ENCODE results near the gene RRAGB.
"Not testable (repeated sequence)": the region's sequence is repeated elsewhere in the genome, so short reads cannot be mapped to it uniquely, and the experiment has no call there.

The RRAGB gene, protein sequence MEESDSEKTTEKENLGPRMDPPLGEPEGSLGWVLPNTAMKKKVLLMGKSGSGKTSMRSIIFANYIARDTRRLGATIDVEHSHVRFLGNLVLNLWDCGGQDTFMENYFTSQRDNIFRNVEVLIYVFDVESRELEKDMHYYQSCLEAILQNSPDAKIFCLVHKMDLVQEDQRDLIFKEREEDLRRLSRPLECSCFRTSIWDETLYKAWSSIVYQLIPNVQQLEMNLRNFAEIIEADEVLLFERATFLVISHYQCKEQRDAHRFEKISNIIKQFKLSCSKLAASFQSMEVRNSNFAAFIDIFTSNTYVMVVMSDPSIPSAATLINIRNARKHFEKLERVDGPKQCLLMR

DNA sequence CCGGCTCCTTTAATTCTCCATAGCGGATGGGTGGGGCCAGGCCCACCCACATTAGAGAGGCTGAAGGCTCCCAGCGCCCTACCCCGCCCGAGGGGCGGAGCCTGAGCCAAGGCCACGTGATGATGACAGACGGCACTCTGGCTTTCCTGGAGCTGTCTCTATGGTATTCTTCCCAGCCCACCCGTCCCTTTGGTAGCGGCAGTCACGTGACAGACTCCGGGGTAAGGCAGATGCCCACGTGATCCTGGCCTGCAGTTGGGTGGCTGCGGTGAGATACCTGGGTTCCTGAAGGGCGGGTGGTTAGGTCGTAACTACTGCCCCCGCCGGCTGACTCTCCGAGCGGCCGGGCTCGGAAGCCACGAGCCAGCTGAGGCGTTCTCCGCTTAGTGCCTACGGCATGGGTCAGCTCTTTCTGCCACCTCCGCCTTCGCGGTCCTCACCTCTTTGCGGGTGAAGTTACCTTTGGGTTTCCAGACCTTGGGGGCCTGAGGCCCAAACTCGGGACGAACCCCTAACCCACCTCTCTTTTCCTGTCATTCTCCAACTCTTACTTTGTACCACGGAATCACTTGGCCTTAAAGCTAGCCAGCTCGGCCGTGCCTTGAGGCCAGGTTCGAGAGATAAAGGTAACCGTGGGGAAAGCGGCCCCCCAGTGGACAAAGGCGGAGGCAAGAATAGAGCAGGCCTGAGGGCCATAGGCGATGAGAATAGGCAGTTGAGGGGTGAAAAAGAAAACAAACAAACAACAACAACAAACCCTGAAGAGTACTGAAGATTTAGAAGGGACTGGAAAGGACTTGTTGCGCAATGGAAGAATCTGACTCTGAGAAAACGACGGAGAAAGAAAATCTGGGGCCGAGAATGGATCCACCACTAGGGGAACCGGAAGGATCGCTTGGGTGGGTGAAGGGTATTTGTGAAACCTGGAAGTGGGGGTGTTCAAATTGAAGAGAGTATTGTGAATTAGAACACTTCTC is at the start of gene RRAGB:
Gene RRAGB (plus strand): TSS at position 229 of the 977 bp plus-strand sequence. CDS start 579 bp downstream, at position 808.
- DNase-seq = peak; percentile 96

DNA sequence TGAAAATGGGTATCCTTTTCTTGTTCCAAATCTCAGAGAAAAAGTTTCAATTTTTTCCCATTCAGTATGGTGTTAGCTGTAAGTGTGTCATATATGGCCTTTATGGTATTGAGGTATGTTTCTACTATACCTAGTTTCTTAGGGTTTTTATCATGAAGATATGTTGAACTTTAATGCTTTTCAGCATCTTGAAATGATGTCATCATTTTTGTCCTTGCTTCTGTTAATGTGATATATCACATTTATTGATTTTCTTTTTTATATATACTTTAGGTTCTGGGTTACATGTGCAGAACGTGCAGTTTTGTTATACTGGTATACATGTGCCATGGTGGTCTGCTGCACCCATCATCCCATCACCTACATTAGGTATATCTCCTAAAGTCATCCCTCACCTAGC is 49.5 kb upstream of the RRAGB start:
- DNase-seq = no peak

DNA sequence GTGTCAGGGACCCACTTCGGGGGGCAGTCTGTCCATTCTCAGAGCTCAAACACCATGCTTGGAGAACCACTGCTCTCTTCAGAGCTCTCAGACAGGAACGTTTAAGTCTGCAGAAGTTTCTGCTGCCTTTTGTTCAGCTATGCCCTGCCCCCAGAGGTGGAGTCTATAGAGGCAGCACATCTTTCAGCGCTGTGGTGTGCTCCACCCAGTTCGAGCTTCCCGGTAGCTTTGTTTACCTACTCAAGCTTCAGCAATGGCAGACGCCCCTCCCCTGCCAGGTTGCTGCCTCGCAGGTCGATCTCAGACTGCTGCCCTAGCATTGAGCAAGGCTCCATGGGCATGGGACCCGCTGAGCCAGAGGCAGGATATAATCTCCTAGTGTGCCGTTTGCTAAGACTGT is 29.0 kb upstream of the RRAGB start:
- DNase-seq = not testable (repeated sequence)

DNA sequence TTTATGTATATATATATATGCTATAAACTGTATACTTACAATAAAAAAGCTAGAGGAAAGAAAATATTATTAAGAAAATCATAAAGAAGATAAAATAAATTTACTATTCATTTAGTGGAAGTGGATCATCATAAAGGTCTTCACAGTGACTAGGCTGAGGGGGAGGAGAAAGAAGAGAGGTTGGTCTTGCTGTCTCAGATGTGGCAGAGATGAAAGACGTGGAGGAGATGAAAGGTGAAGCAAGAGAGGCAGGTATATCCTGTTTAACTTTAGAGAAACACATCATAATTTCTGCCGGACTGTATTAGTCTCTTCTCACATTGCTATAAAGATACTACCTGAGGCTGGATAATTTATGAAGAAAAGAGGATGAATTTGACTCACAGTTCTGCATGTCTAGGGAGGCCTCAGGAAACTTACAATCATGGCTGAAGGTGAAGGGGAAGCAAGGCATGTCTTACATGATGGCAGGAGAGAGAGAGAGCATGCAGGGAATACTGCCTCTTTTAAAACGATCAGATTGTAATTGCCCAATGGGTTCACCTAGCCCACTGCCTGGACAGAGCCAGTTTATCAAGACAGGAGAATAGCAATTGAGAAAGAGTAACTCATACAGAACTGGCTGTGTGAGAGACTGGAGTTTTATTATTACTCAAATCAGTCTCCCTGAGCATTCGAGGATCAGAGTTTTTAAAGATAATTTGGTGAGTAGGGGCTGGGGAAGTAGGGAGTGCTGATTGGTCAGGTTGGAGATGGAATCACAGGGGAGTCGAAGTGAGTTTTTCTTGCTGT is 22.1 kb upstream of the RRAGB start:
- DNase-seq = no peak

DNA sequence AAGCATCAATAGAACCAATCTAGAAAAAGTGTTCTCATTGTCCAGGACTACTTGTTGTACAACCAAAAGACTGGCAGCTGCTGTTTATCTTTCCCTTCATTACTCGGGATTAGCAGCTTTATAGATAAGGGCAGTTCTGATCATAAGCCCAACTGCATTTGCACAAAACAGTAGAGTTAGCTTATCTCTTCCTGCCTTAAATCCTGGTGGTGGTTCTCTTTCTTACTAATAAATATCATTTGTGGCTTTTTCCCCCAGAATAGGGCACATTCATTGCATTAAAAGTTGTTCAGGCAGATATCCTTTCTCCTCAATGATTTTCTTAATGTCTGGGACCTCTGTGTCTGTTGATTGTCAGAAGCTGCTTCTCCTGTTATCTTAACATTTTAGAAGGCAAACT is 20.2 kb upstream of the RRAGB start:
- DNase-seq = peak; percentile 70

DNA sequence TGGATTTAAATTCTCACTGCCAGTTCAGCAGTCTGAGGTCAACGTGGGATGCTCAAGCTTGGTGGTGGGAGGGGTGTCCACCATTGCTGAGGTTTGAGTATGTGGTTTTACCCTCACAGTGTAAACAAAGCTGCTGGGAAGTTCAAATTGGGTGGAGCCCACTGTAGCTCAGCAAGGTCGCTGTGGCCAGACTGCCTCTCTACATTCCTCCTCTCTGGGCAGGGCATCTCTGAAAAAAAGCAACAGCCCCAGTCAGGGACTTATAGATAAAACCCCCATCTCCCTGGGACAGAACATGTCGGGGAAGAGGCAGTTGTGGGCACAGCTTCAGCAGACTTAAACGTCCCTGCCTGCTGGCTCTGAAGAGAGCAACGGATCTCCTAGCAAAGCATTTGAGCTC is 14.9 kb upstream of the RRAGB start:
- DNase-seq = peak; percentile 79

DNA sequence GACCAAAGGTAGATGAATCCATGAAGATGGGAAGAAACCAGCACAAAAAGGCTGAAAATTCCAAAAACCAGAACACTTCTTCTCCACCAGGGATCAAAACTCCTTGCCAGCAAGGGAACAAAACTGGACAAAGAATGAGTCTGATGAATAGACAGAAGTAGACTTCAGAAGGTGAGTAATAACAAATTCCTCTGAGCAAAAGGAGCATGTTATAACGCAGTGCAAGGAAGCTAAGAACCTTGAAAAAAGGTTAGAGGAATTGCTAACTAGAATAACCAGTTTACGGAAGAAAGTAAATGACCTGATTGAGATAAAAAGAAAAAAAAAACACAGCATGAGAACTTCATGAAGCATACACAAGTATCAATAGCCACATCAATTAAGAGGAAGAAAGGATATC is 14.1 kb upstream of the RRAGB start:
- DNase-seq = not testable (repeated sequence)

DNA sequence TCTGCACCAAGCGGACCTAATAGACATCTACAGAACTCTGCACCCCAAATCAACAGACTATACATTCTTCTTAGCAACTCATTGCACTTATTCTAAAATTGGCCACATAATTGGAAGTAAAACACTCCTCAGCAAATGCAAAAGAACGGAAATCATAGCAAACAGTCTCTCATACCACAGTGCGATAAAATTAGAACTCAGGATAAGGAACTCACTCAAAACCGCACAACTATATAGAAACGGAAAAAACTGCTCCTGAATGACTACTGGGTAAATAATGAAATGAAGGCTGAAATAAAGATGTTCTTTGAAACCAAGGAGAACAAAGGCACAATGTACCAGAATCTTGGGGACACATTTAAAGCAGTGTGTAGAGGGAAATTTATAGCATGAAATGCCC is 12.5 kb upstream of the RRAGB start:
- not testable (repeated sequence) for DNase-seq

DNA sequence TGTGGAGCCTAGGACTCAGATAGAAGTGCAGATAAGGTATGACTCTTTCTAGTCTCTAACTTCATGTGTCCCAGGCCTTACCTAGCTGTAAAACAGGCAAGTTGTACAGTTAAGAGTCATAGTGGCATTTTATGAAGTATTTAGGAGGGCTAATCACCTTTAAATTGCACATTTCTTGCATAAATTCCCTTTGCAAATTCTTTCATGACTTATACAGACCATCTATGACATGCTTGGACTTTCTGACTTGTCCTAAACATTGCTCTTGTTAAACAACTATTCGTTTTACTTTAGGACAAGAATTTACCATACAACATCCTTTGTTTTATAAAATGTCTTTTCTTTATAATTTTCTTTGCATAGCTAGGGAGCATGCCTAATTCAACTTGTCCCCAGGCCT is 7.8 kb upstream of the RRAGB start:
- DNase-seq = peak; percentile 37

DNA sequence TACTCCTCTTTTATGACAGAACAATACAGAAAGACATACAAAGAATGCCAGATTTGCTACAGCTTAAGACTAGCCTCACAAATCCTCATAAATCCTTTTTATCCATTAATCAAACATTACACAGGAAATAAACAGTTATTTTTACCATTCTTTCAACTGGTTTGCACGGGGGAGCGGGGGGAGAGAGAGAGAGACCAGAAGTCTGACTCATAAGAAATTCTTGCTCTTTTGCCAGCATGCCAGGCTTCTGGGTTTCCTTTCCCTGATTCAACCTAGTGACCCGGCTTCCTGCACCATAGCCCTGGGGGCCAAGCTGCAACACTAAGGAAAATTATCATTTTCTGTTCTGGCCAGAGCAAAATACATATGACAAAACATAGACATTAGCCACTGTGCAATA is 6.8 kb upstream of the RRAGB start:
- DNase-seq = no peak

DNA sequence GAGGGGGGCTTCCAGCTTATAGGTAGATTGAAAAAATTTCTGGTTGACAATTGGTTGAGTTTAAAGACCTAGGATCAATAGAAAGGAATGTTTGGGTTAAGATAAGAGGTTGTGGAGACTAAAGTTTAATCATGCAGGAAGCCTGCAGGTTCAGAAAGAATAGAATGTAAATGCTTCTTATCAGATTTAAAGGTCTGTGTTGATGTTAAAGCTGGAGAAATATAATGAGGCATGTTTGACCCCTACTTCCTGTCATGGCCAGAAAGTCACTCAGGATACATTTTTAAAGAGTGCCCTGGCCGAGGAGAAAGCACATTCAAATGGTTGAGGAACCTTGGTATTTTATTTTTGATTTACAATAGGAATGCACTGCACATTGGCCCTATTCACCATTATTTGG is 3.9 kb upstream of the RRAGB start:
- DNase-seq = no peak

DNA sequence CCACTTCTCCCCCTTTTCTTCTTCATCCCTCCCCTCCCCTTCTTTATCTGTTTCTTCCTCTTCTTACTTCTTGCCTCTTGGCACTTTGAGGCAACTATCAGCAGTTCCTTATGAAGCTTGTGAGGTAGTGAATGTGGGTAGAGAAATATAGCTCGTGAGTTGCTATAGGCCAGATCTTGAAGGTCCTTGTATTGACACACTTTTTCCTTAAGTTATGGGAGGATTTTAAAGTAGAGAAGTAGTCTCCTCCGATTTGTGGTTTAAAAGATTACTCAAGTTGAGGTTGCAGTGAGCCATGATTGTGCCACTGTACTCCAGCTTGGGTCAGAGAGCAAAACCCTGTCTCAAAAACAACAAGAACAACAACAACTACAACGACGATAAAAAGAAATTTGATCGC is 3.4 kb upstream of the RRAGB start:
- DNase-seq = no peak

DNA sequence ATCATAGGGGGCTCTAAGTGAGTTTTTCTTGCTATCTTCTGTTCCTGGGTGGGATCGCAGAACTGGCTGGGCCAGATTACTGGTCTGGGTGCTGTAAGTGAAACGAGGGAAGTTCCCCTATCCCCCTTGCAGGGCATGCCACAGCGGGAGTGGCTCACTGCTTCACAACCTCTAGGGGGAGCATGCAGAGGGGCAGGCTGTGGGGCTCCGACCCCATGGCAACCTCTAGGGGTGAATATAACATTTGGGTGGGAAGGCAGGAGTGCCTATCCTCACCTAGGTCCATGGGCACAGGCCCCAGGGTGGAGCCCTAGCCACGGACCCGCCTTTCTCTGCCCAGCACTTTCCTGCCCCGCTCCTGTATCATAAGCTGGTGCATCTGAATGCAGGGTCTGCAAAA is 1.7 kb upstream of the RRAGB start:
- no peak for DNase-seq

DNA sequence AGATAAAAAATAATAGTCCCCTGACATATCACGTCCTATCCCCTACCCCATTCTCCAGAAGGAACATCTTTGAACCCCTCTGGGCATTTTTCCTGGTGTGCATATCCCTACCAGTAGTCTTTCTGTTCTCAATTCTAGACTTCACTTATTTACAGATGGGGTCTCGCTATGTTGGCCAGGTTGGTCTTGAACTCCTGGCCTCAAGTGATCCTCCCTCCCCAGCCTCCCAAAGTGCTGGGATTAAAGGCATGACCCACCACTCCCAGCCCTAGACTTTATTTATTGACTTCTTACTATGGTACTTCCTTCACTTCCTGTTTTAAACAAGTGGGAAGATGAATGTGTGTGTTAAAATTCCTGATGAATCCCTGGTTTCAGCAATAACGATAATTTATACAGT is 612 bp upstream of the RRAGB start:
- DNase-seq = no peak

DNA sequence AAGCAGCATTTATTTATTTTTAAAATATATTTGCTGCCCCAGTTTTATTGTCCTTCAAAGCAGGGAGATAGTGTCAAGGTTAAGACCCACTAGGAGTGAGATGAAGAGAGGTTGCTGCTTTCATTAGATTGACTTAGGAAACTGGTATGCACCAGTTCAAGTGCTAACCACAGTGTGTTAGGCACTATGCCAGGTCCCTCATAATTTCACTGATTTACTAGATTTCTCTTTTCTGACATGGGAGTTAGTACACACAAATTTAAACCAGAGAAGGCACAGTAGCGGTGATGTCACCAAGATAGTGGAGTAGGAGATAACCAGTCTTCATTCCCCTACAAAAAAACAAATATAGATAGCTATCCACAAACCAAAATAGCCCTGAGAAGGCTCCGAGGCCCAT is 14.3 kb downstream of the RRAGB start:
- no peak for DNase-seq

DNA sequence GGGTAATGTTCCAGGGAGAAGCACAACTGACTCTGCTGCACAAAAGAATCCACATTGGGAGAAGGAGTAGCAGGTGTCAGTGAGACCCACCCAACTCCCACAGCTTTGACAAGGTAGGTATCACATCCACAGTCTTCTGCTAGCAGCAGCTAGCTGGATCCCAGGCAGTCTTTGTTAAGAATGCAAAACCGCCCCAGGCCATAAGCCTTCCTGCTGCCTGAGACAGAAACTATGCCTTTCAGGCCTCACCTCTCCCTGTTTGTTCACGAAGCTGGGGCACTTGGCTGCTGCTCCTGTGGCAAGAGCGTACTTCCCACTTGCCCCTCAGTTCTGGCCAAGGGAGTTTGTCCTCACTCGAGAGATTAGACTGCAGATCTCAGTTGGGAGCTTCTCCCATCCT is 21.4 kb downstream of the RRAGB start:
- no peak for DNase-seq

DNA sequence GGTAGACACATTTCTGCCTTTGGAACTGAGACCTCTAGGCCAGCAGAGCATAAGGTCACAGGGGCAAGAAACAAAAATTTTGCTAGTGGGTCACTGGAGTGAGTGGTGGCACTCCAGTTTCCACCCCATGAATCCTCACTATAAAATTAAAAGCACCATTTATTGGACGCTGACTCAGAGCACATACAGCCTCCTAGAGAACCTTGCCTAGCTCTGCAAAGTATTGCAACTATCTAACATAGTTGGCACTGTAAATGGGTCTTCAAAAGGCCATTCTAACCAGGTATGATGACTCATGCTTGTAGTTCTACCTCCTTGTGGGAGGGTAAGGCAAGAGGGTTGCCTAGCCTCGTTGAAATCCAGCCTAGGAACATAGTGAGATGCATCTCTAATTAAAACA is 25.1 kb downstream of the RRAGB start:
- no peak for DNase-seq

DNA sequence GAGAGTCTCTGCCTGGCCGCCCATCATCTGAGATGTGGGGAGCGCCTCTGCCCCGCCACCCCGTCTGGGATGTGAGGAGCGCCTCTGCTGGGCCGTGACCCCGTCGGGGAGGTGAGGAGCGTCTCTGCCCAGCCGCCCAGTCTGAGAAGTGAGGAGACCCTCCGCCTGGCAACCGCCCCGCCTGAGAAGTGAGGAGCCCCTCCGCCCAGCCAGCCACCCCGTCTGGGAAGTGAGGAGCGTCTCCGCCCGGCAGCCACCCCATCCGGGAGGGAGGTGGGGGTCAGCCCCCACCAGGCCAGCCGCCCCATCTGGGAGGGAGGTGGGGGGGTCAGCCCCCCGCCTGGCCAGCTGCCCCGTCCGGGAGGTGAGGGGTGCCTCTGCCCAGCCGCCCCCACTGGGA is 30.9 kb downstream of the RRAGB start:
- DNase-seq = not testable (repeated sequence)

DNA sequence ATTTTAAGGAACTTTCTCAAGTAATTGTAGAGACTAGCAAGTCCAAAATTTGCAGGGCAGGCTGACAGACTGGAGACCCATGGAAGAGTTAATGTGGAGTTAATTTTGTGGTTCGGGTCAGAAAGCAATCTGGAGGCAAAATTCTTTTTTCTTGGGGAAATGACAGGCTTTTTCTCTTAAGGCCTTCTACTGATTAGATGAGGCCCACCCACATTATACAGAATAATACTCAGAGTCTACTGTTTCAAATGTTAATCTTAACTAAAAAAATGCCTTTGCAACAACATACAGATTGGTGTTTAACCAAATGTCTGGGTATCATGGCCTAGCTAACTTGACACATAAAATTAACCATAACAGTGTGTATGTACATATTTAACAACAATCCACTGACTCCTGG is 32.7 kb downstream of the RRAGB start:
- DNase-seq = no peak

DNA sequence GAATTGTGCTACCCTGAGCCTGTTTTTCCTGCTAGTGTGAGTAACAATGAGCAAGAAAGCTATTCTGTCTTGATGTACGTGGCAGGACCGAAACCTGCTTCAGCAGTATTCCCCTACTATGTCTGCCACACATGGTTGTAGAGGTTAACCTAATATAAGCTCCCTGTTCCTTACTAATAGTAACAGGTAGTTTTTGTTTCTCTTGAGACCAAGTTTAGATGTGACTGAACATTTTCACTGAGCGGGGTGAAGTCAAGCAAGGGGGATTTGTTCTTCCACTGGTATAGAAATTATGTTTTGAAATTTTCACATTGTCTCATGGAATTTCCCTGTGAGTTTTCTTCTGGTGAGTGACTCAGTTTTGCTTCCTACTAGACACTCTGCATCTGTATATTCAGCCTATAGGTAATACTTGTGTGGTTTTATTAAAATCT is 37.3 kb downstream of the RRAGB start:
- no peak for DNase-seq

DNA sequence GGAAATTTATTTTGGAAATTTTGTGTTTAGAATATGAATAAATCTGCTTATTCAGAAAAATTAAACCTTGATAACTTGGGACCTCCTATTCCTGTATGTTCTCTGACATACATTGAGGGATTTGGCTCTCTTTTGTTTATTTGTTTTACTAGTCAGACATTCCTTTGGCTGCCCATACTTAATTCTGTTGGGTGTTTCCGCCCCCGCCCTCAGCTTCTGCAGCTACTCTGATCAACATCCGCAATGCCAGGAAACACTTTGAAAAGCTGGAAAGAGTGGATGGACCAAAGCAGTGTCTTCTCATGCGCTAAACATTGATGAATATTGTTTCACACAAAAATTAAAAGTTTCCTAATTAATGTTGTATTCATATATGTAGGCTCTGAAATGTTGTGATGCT is 40.5 kb downstream of the RRAGB start:
- DNase-seq = no peak

DNA sequence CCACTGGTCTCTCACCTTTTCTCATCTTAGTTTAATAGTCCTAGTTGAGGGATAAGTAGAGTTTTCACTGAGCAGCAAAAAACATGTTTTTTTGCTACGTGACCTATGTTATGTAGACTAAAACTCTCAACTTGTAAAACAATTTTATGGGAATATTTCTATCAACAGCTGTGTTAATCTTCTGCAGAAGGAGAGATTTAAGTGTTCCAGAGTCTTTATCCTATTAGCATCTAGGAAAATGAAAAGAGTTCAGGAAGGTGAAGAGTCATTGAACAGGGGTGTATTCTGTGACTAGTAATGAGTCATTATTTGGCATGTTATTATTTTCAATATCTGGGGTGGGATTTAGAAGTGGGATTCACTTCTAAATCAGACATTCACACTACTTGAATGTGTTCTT is 41.9 kb downstream of the RRAGB start:
- DNase-seq = no peak

DNA sequence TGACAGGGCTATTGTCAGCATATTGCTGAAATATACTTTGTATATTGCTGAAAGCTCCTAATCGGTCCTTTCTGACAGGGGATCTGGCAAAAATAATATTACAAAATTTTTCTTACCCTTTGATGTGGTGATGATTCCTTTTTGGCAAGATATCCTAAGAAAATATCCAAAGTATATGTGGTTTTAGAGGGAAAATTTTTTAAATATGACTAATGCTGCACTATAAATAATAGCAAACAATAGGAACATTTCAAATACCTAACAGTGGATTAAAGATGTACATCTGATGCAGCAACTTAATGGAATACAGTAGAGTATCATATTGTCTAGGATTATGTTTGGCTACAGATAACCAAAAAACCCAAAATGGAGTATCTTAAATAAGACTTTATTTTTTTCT is 49.6 kb downstream of the RRAGB start:
- no peak for DNase-seq
